Measurements from ENCODE around the gene DAGLB. TPM values are rescaled to one million over a fixed set of nuclear protein-coding genes. Genes with fewer than 3 reads are reported as not detected.

DAGLB gene
- total and polyA plus RNA-seq, 2 of the 4 experiments (the other 2 are of a cell fraction), result 23.4 to 33.5 TPM

GRCh38 chr7:6365451-6365850 is 82.3 kb downstream of the DAGLB start:
- CTCF ChIA-PET, result no interaction called here

More at GRCh38 chr7:6365451-6365850, 82.3 kb downstream of the DAGLB start:
- no peak overlapping the region for H2AFZ ChIP-seq (replicated peaks; ENCODE audit: low read length, poor library complexity)
- H2BK120ac ChIP-seq (ENCODE audit: low read depth, low read length), result no peak overlapping the region
- H3K9ac ChIP-seq (ENCODE audit: low read depth, low read length), result no peak overlapping the region
- H3K56ac ChIP-seq (ENCODE audit: extremely low read depth, insufficient read depth, low read length), result no peak overlapping the region
- no peak for TF ChIP-seq RFX5 (IDR thresholded peaks at IDR 0.05; ENCODE audit: low read depth, low read length)
- no peak for TF ChIP-seq MAFK (IDR thresholded peaks at IDR 0.05; ENCODE audit: low read depth, low read length)
- no peak for TF ChIP-seq SMC3 (IDR thresholded peaks at IDR 0.05; ENCODE audit: low read depth, low read length)
- no peak for TF ChIP-seq RAD21 (IDR thresholded peaks at IDR 0.05; ENCODE audit: low read length)
- no peak for TF ChIP-seq CTCF (conservative IDR thresholded peaks at IDR 0.05; ENCODE audit: low read depth, low read length)
- no peak for TF ChIP-seq MAZ (IDR thresholded peaks at IDR 0.05; ENCODE audit: borderline replicate concordance, low read depth, low read length)
- TF ChIP-seq USF2 (IDR thresholded peaks at IDR 0.05; ENCODE audit: low read depth, low read length), result no peak
- TF ChIP-seq FOS (IDR thresholded peaks at IDR 0.05; ENCODE audit: low read depth, low read length), result no peak
- TF ChIP-seq CHD1 (IDR thresholded peaks at IDR 0.05; ENCODE audit: low read depth, low read length), result no peak
- TF ChIP-seq BHLHE40 (IDR thresholded peaks at IDR 0.05; ENCODE audit: low read depth, low read length), result no peak
- no peak overlapping the region for H3K18ac ChIP-seq (ENCODE audit: low read depth, low read length)
- POLR2A ChIA-PET (ENCODE audit: unreplicated experiment), result no interaction called here
- H4K5ac ChIP-seq (ENCODE audit: low read depth, low read length), result no peak overlapping the region
- no peak overlapping the region for H2BK20ac ChIP-seq (ENCODE audit: low read depth, low read length)
- no peaks in the 10 kb centered on the region for H3K9me3 ChIP-seq (ENCODE audit: control insufficient read depth, insufficient read depth, low read length)
- no peak for ATAC-seq (ENCODE audit: low read depth)
- H2AK5ac ChIP-seq (ENCODE audit: low read depth, low read length), result no peak overlapping the region; the same call in 1 of the 2 replicates
- H3K4ac ChIP-seq (ENCODE audit: low read depth, low read length), result no peak overlapping the region
- no peaks in the 10 kb centered on the region for H4K20me1 ChIP-seq (ENCODE audit: insufficient read depth, low read length)
- H3K9me1 ChIP-seq (ENCODE audit: insufficient read depth, low read length), result no peaks in the 10 kb centered on the region
- no peak overlapping the region for H2AK9ac ChIP-seq (replicated peaks; ENCODE audit: low read depth, low read length, poor library complexity)
- no peak for DNase-seq
- H3K23ac ChIP-seq (ENCODE audit: low read depth, low read length), result no peak overlapping the region; the same call in 1 of the 2 replicates
- in situ Hi-C loops (cut with MboI; ENCODE audit: low sequenced_read_pairs) (no loop called here), intact Hi-C loops (cut with micrococcal nuclease) (no loop called here), dilution Hi-C loops (cut with HindIII; ENCODE audit: low sequenced_read_pairs, unreplicated experiment) (no loop called here)
- no peak overlapping the region for H2BK5ac ChIP-seq (ENCODE audit: low read depth, low read length, poor library complexity, severe bottlenecking)
- no peak overlapping the region for H4K91ac ChIP-seq (ENCODE audit: insufficient read depth, low read depth, low read length)
- BruUV-seq (replicated peaks), result no TSS peak
- H3K14ac ChIP-seq (replicated peaks; ENCODE audit: low read depth, low read length), result no peak overlapping the region
- H3K4me2 ChIP-seq (ENCODE audit: low read depth, low read length), result no peak overlapping the region
- H3K79me1 ChIP-seq (ENCODE audit: low read depth in 1 of 2, low read length in 2 of 2), result no peaks in the 10 kb centered on the region
- H3K4me1 ChIP-seq (ENCODE audit: control insufficient read depth, insufficient read depth, low read length), result peaks cover 2% of the 10 kb centered on the region
- no peak overlapping the region for H2BK15ac ChIP-seq (ENCODE audit: low read depth, low read length)
- H3K27me3 ChIP-seq (ENCODE audit: control insufficient read depth, insufficient read depth, low read length), result no peaks in the 10 kb centered on the region
- H3K27ac ChIP-seq (ENCODE audit: insufficient read depth, low read length), result no peak overlapping the region
- no peak overlapping the region for H4K8ac ChIP-seq (ENCODE audit: low read depth in 2 of 2, low read length in 2 of 2)
- H3K36me3 ChIP-seq (ENCODE audit: control insufficient read depth, insufficient read depth, low read length), result no peaks in the 10 kb centered on the region
- WGBS, 2 experiments (ENCODE audit: extremely low coverage in 2 of 2, insufficient read length in 1 of 2), result 79% methylated on average over 4 of the region's 5 CpGs; no CpG with 5 or more reads in 1 of the 2 experiments
- no peak overlapping the region for H3K4me3 ChIP-seq (ENCODE audit: insufficient read depth, low read depth, low read length)

Data from IMR-90 (cell line).